HG03039 (cell line): ENCODE results near the gene AXIN2.

Experiments used
- ATAC-seq: cut with Tn5 transposase; IDR thresholded peaks from one replicate; pipeline ENCODE4 v1.9.1; 2021; ENCODE audit warnings: mild to moderate bottlenecking, moderate library complexity; ENCODE audit not compliant: unreplicated experiment

Gene AXIN2

GRCh38 chr17:65561452-65562205, at the start of gene AXIN2:
AXIN2 (minus strand) TSS chr17:65561648; CDS start chr17:65558620, 3,028 bp downstream.
- ATAC-seq = peak; percentile 83

GRCh38 chr17:65609749-65610148, 48.3 kb upstream of the AXIN2 start:
- no peak for ATAC-seq

- ATAC-seq = no peak
Measured at GRCh38 chr17:65609286-65609685, 47.8 kb upstream of the AXIN2 start.

- ATAC-seq = no peak
Measured at GRCh38 chr17:65604070-65604469, 42.6 kb upstream of the AXIN2 start.

- no peak for ATAC-seq
Measured at GRCh38 chr17:65601881-65602280, 40.4 kb upstream of the AXIN2 start.

GRCh38 chr17:65601145-65601544, 39.7 kb upstream of the AXIN2 start:
- no peak for ATAC-seq

- ATAC-seq = no peak
Measured at GRCh38 chr17:65600518-65600917, 39.1 kb upstream of the AXIN2 start.

- no peak for ATAC-seq
Measured at GRCh38 chr17:65599650-65600049, 38.2 kb upstream of the AXIN2 start.

GRCh38 chr17:65598746-65599145, 37.3 kb upstream of the AXIN2 start:
- ATAC-seq = no peak

- ATAC-seq = no peak
Measured at GRCh38 chr17:65595071-65595656, 33.7 kb upstream of the AXIN2 start.

- ATAC-seq = no peak
Measured at GRCh38 chr17:65593855-65594845, 32.7 kb upstream of the AXIN2 start.

- no peak for ATAC-seq
Measured at GRCh38 chr17:65593092-65593854, 31.8 kb upstream of the AXIN2 start.

- ATAC-seq = no peak
Measured at GRCh38 chr17:65592125-65592965, 30.9 kb upstream of the AXIN2 start.

GRCh38 chr17:65589321-65589720, 27.9 kb upstream of the AXIN2 start:
- no peak for ATAC-seq

- ATAC-seq = no peak
Measured at GRCh38 chr17:65588181-65588808, 26.8 kb upstream of the AXIN2 start.

GRCh38 chr17:65587534-65588180, 26.2 kb upstream of the AXIN2 start:
- no peak for ATAC-seq

- no peak for ATAC-seq
Measured at GRCh38 chr17:65586899-65587298, 25.5 kb upstream of the AXIN2 start.

GRCh38 chr17:65584604-65585521, 23.4 kb upstream of the AXIN2 start:
- no peak for ATAC-seq
